Left lung (tissue), 10 donors: ENCODE data around the gene ZSCAN31. TPM values are rescaled to one million over a fixed set of nuclear protein-coding genes. Genes with fewer than 3 reads are reported as not detected.

Experiments
- ATAC-seq: fragments of 200-7000 bp; cut with Tn5 transposase; one replicate; pipeline ENCODE4 v1.9.1; 2020; ENCODE audit warnings: moderate library complexity
- DNase-seq, 4 donors: peaks; one replicate each; pipeline ENCODE4 v3.0.0-alpha.2; 2013 to 2020
- H3K27ac ChIP-seq, 2 donors: fragments of 200-600 bp; sonication (generic) in 1 of 2; one replicate each; pipeline versions ENCODE4 v1.5.0 to v1.8.0; 2020 to 2021
- H3K27me3 ChIP-seq, 2 donors: fragments of 200-600 bp; sonication (generic) in 1 of 2; one replicate each; pipeline versions ENCODE4 v1.5.0 to v1.8.0; 2020 to 2021
- H3K36me3 ChIP-seq, 2 donors: fragments of 200-600 bp; sonication (generic) in 1 of 2; one replicate each; pipeline versions ENCODE4 v1.5.0 to v1.8.0; 2020 to 2021
- H3K4me1 ChIP-seq, 2 donors: fragments of 200-600 bp; one replicate each; pipeline ENCODE4 v1.8.0; 2021
- H3K4me3 ChIP-seq, 2 donors: fragments of 200-600 bp; sonication (generic) in 1 of 2; one replicate each; pipeline versions ENCODE4 v1.5.0 to v1.8.0; 2020 to 2021; ENCODE audit warnings: mild to moderate bottlenecking in 1 of 2
- H3K9me3 ChIP-seq, 2 donors: fragments of 200-600 bp; sonication (generic) in 1 of 2; one replicate each; pipeline versions ENCODE4 v1.5.0 to v1.8.0; 2020 to 2021
- CTCF ChIP-seq, 2 donors: fragments of 200-600 bp; sonication (generic) in 1 of 2; IDR thresholded peaks; one replicate each; pipeline versions ENCODE4 v1.5.0 to v1.8.0; 2021; ENCODE audit warnings: antibody characterized with exemption in 2 of 2
- intact Hi-C, 2 donors: fragments of 100-400 bp; cut with DNase I; formaldehyde crosslinking; loops; one replicate each; pipeline versions ENCODE4 v1.11.2 to v1.14.2; 2022
- polyA plus RNA-seq, 6 donors: library from polyadenylated mRNA; unstranded; fragments of 120-200 nt; gene quantifications; one replicate each; pipeline ENCODE4 v1.2.1, GENCODE V29; 2013; ENCODE audit not compliant: insufficient read length in 6 of 6
- total RNA-seq, 2 donors: library from RNA; stranded (reverse); fragmentation: NEBNext Ultra II Directional; extraction: Animal tissue kit (Norgen Biotek cat#: 25700); gene quantifications; one replicate each; pipeline ENCODE4 v1.2.1, GENCODE V29; 2021
- donor health status: DM: no; HTN: yes; CAD: no.
- donor health status: DM: no; HTN: no; CAD: no.

ZSCAN31 gene
- total and polyA plus RNA-seq, 8 donors = 7.1 to 30.8 (median 10.9) TPM

- H3K4me1 ChIP-seq = peaks cover 0 to 11% of the 10 kb centered on the region in 2 donors
- H3K27ac ChIP-seq = peak overlapping the region in 1 of 2 donors; percentile 99
- DNase-seq (no peak), ATAC-seq (no peak)
- H3K4me3 ChIP-seq = no peak overlapping the region
- H3K36me3 ChIP-seq = no peaks in the 10 kb centered on the region
- intact Hi-C loops = no loop called here
- TF ChIP-seq CTCF (IDR thresholded peaks at IDR 0.05) = no peak
- H3K27me3 ChIP-seq = no peaks in the 10 kb centered on the region
- H3K9me3 ChIP-seq = peaks cover 0 to 13% of the 10 kb centered on the region in 2 donors
Measured at GRCh38 chr6:28337121-28337520, 1.2 kb upstream of the ZSCAN31 start.

- H3K36me3 ChIP-seq = no peaks in the 10 kb centered on the region
- intact Hi-C loops = no loop called here
- peak overlapping the region; percentile 94 to 99 for H3K27ac ChIP-seq
- no peak for TF ChIP-seq CTCF (IDR thresholded peaks at IDR 0.05)
- DNase-seq = peak in 2 of 4 donors; percentile 75 to 82
- peak overlapping the region; percentile 54 to 62 for H3K4me3 ChIP-seq
- H3K9me3 ChIP-seq = peaks cover 0 to 13% of the 10 kb centered on the region in 2 donors
- peak; percentile 39 for ATAC-seq
- peaks cover 0 to 11% of the 10 kb centered on the region in 2 donors for H3K4me1 ChIP-seq
- H3K27me3 ChIP-seq = no peaks in the 10 kb centered on the region
Measured at GRCh38 chr6:28336284-28337120, 554 bp upstream of the ZSCAN31 start.

- Histone ChIP-seq H3K27ac (peak overlapping the region; percentile 94 to 99), H3K27me3 (no peaks in the 10 kb centered on the region), H3K4me1 (peaks cover 0 to 11% of the 10 kb centered on the region in 2 donors), H3K4me3 (peak overlapping the region; percentile 54 to 62), H3K9me3 (peaks cover 0 to under 1% of the 10 kb centered on the region in 2 donors), H3K36me3 (no peaks in the 10 kb centered on the region)
- DNase-seq (peak in 1 of 4 donors; percentile 16), ATAC-seq (no peak)
- no peak for TF ChIP-seq CTCF (IDR thresholded peaks at IDR 0.05)
- intact Hi-C loops = no loop called here
Measured at GRCh38 chr6:28335040-28335563, 846 bp downstream of the ZSCAN31 start.

GRCh38 chr6:28334286-28335039 lies 1.5 kb downstream of the ZSCAN31 start:
- Histone ChIP-seq H3K4me1 (peaks cover 0 to 11% of the 10 kb centered on the region in 2 donors), H3K36me3 (no peaks in the 10 kb centered on the region), H3K27me3 (no peaks in the 10 kb centered on the region), H3K9me3 (no peaks in the 10 kb centered on the region), H3K4me3 (peak overlapping the region in 1 of 2 donors; percentile 62), H3K27ac (peak overlapping the region; percentile 94 to 99)
- TF ChIP-seq CTCF (IDR thresholded peaks at IDR 0.05) = no peak
- no peak for DNase-seq
- no peak for ATAC-seq
- intact Hi-C loops = no loop called here

GRCh38 chr6:28333599-28334018 lies 2.3 kb downstream of the ZSCAN31 start:
- intact Hi-C loops = no loop called here

More at GRCh38 chr6:28333599-28334018, 2.3 kb downstream of the ZSCAN31 start:
- Histone ChIP-seq H3K27me3 (no peaks in the 10 kb centered on the region), H3K9me3 (peaks cover 0 to 6% of the 10 kb centered on the region in 2 donors), H3K27ac (no peak overlapping the region), H3K4me3 (no peak overlapping the region), H3K4me1 (peaks cover 0 to 11% of the 10 kb centered on the region in 2 donors), H3K36me3 (peaks cover 0 to 6% of the 10 kb centered on the region in 2 donors)
- no peak for ATAC-seq
- TF ChIP-seq CTCF (IDR thresholded peaks at IDR 0.05) = no peak
- no peak for DNase-seq
